HG03571 (cell line): ENCODE data around the gene WDR45B.

ENCODE experiments used
- ATAC-seq: cut with Tn5 transposase; IDR thresholded peaks from one replicate; pipeline ENCODE4 v1.9.1; 2021; ENCODE audit not compliant: unreplicated experiment

Gene WDR45B

GRCh38 chr17:82677353-82677925, 29.2 kb upstream of the WDR45B start:
- no peak for ATAC-seq

GRCh38 chr17:82675476-82676245, 27.4 kb upstream of the WDR45B start:
- no peak for ATAC-seq

GRCh38 chr17:82674656-82675475, 26.6 kb upstream of the WDR45B start:
- ATAC-seq, result no peak

GRCh38 chr17:82670661-82671450, 22.6 kb upstream of the WDR45B start:
- ATAC-seq, result no peak

- ATAC-seq, result no peak
Measured at GRCh38 chr17:82668631-82669099, 20.4 kb upstream of the WDR45B start.

GRCh38 chr17:82668024-82668630, 19.9 kb upstream of the WDR45B start:
- no peak for ATAC-seq

GRCh38 chr17:82667668-82668000, 19.4 kb upstream of the WDR45B start:
- ATAC-seq, result no peak

GRCh38 chr17:82666931-82667667, 18.9 kb upstream of the WDR45B start:
- no peak for ATAC-seq

- ATAC-seq, result no peak
Measured at GRCh38 chr17:82665891-82666290, 17.6 kb upstream of the WDR45B start.

- ATAC-seq, result no peak
Measured at GRCh38 chr17:82665217-82665616, 17.0 kb upstream of the WDR45B start.

- ATAC-seq, result no peak
Measured at GRCh38 chr17:82664701-82665182, 16.5 kb upstream of the WDR45B start.

GRCh38 chr17:82664276-82664575, 16.0 kb upstream of the WDR45B start:
- ATAC-seq, result no peak

GRCh38 chr17:82663381-82664275, 15.4 kb upstream of the WDR45B start:
- no peak for ATAC-seq

- no peak for ATAC-seq
Measured at GRCh38 chr17:82662711-82663261, 14.5 kb upstream of the WDR45B start.

GRCh38 chr17:82661717-82662683, 13.8 kb upstream of the WDR45B start:
- no peak for ATAC-seq

GRCh38 chr17:82659886-82660285, 11.6 kb upstream of the WDR45B start:
- no peak for ATAC-seq

GRCh38 chr17:82658796-82659452, 10.7 kb upstream of the WDR45B start:
- no peak for ATAC-seq
